Activated CD4-positive, alpha-beta T cell treated with anti-CD3 and anti-CD28 coated beads for 36 hours (primary cell): ENCODE data around the gene ITGB5. TPM values are rescaled to one million over a fixed set of nuclear protein-coding genes. Genes with fewer than 3 reads are reported as not detected.

ENCODE experiments used
- ATAC-seq: fragments of 200-7000 bp; cut with Tn5 transposase; one replicate; pipeline ENCODE4 v1.10.0; 2021; ENCODE audit warnings: mild to moderate bottlenecking, moderate library complexity
- CTCF ChIA-PET: fragments of 350-600 bp; sonication (Branson Sonifier 250); formaldehyde crosslinking; loops from one replicate; lab custom pipeline; 2021; ENCODE audit warnings: antibody characterized with exemption; lab: Charles Lee
- POLR2A ChIA-PET: fragments of 350-600 bp; sonication (Branson Sonifier 250); formaldehyde crosslinking; loops from one replicate; lab custom pipeline; 2021; ENCODE audit warnings: antibody characterized with exemption, inconsistent platforms; lab: Charles Lee
- DNase-seq: peaks from one replicate; pipeline ENCODE4 v3.0.0-alpha.2; 2020
- H3K27ac Mint-ChIP-seq: one replicate; pipeline ENCODE4 v1.8.0; 2021; ENCODE audit warnings: mixed read lengths
- H3K27me3 Mint-ChIP-seq: one replicate; pipeline ENCODE4 v1.8.0; 2021; ENCODE audit warnings: mixed read lengths
- H3K36me3 Mint-ChIP-seq: one replicate; pipeline ENCODE4 v1.8.0; 2021; ENCODE audit warnings: low read depth, mixed read lengths
- H3K4me1 Mint-ChIP-seq: one replicate; pipeline ENCODE4 v1.8.0; 2021; ENCODE audit warnings: mixed read lengths
- H3K4me3 Mint-ChIP-seq: one replicate; pipeline ENCODE4 v1.8.0; 2021; ENCODE audit warnings: mild to moderate bottlenecking, moderate library complexity, mixed read lengths
- H3K9me3 Mint-ChIP-seq: one replicate; pipeline ENCODE4 v1.8.0; 2021; ENCODE audit warnings: low read depth, mixed read lengths
- intact Hi-C, 2 experiments: fragments of 100-400 bp; cut with DNase I in 1 of 2; cut with micrococcal nuclease in 1 of 2; formaldehyde crosslinking; loops; one replicate each; pipeline versions ENCODE4 v1.14.2 to v1.15.1; 2022 to 2024; cut with DNase I, micrococcal nuclease
- total RNA-seq, 2 experiments: library from RNA; stranded (reverse); gene quantifications; one replicate each; pipeline ENCODE4 v1.2.3, GENCODE V29; 2021

ITGB5 gene
- total RNA-seq, 2 experiments from 2014 or later = 0.57 to 0.72 TPM

GRCh38 chr3:124890573-124891190 is 3.5 kb upstream of the ITGB5 start:
- no peaks in the 10 kb centered on the region for H3K9me3 Mint-ChIP-seq
- CTCF ChIA-PET = interaction anchor here (0.6 to 3.0 kb wide), 5 partner anchors 11 to 130 kb away, joined by 3 to 21 read pairs (median 6); no protein-coding TSS in a partner anchor
- H3K27me3 Mint-ChIP-seq = peaks cover 23% of the 10 kb centered on the region
- H3K4me3 Mint-ChIP-seq = no peak overlapping the region
- intact Hi-C loops = no loop called here
- H3K36me3 Mint-ChIP-seq = no peaks in the 10 kb centered on the region
- H3K4me1 Mint-ChIP-seq = no peaks in the 10 kb centered on the region
- ATAC-seq = no peak
- POLR2A ChIA-PET = no interaction called here
- no peak overlapping the region for H3K27ac Mint-ChIP-seq
- DNase-seq = no peak

GRCh38 chr3:124888482-124889441 is 1.6 kb upstream of the ITGB5 start:
- peaks cover 35% of the 10 kb centered on the region for H3K27me3 Mint-ChIP-seq
- CTCF ChIA-PET = interaction anchor here (0.5 to 3.0 kb wide), 7 partner anchors 11 to 534 kb away, joined by 3 to 21 read pairs (median 4); no protein-coding TSS in a partner anchor

GRCh38 chr3:124887932-124888298 is 750 bp upstream of the ITGB5 start:
- CTCF ChIA-PET = interaction anchor here (1.0 to 1.8 kb wide), 5 partner anchors 13 to 127 kb away, joined by 3 to 14 read pairs (median 4); no protein-coding TSS in a partner anchor

More at GRCh38 chr3:124888482-124889441, 1.6 kb upstream of the ITGB5 start:
- Mint-ChIP-seq H3K4me3 (peak overlapping the region; percentile 44), H3K27ac (no peak overlapping the region), H3K4me1 (no peaks in the 10 kb centered on the region), H3K9me3 (no peaks in the 10 kb centered on the region), H3K36me3 (no peaks in the 10 kb centered on the region)
- DNase-seq = no peak
- POLR2A ChIA-PET = no interaction called here
- intact Hi-C loops = no loop called here
- ATAC-seq = no peak

GRCh38 chr3:124886168-124887056 is 753 bp downstream of the ITGB5 start:
- Mint-ChIP-seq H3K4me3 (peak overlapping the region; percentile 41), H3K36me3 (no peaks in the 10 kb centered on the region), H3K4me1 (no peaks in the 10 kb centered on the region), H3K27ac (no peak overlapping the region), H3K9me3 (no peaks in the 10 kb centered on the region), H3K27me3 (peaks cover 46% of the 10 kb centered on the region)
- POLR2A ChIA-PET = no interaction called here
- ATAC-seq (peak; percentile 69), DNase-seq (peak; percentile 64)
- intact Hi-C loops = no loop called here
- CTCF ChIA-PET = interaction anchor here (0.7 to 1.0 kb wide), 2 partner anchors 15 to 128 kb away, joined by 3 read pairs; no protein-coding TSS in a partner anchor

More at GRCh38 chr3:124887932-124888298, 750 bp upstream of the ITGB5 start:
- Mint-ChIP-seq H3K9me3 (no peaks in the 10 kb centered on the region), H3K27me3 (peaks cover 39% of the 10 kb centered on the region), H3K4me3 (peak overlapping the region; percentile 44), H3K4me1 (no peaks in the 10 kb centered on the region), H3K27ac (no peak overlapping the region), H3K36me3 (no peaks in the 10 kb centered on the region)
- intact Hi-C loops = no loop called here
- POLR2A ChIA-PET = no interaction called here
- DNase-seq = no peak
- no peak for ATAC-seq

- no peaks in the 10 kb centered on the region for H3K4me1 Mint-ChIP-seq
- H3K27me3 Mint-ChIP-seq = peaks cover 43% of the 10 kb centered on the region
- ChIA-PET POLR2A (no interaction called here), CTCF (no interaction called here)
- no peak overlapping the region for H3K27ac Mint-ChIP-seq
- intact Hi-C loops = no loop called here
- DNase-seq (no peak), ATAC-seq (no peak)
- no peaks in the 10 kb centered on the region for H3K9me3 Mint-ChIP-seq
- peak overlapping the region; percentile 41 for H3K4me3 Mint-ChIP-seq
- H3K36me3 Mint-ChIP-seq = no peaks in the 10 kb centered on the region
These were observed 1.5 kb downstream of the ITGB5 start for GRCh38 chr3:124885466-124886167.

- Mint-ChIP-seq H3K36me3 (no peaks in the 10 kb centered on the region), H3K27ac (no peak overlapping the region), H3K27me3 (peaks cover 40% of the 10 kb centered on the region), H3K9me3 (no peaks in the 10 kb centered on the region), H3K4me3 (no peak overlapping the region), H3K4me1 (no peaks in the 10 kb centered on the region)
- ChIA-PET CTCF (interaction anchor here (0.6 kb wide), 1 partner anchor 318 kb away, joined by 3 read pairs; no protein-coding TSS in a partner anchor), POLR2A (no interaction called here)
- ATAC-seq = no peak
- no peak for DNase-seq
- intact Hi-C loops = no loop called here
These were observed 2.6 kb downstream of the ITGB5 start for GRCh38 chr3:124884474-124885101.

- Mint-ChIP-seq H3K27me3 (peaks cover 39% of the 10 kb centered on the region), H3K4me1 (peaks cover 4% of the 10 kb centered on the region), H3K9me3 (no peaks in the 10 kb centered on the region), H3K27ac (no peak overlapping the region), H3K36me3 (no peaks in the 10 kb centered on the region), H3K4me3 (no peak overlapping the region)
- ChIA-PET POLR2A (no interaction called here), CTCF (no interaction called here)
- DNase-seq (no peak), ATAC-seq (no peak)
- intact Hi-C loops = no loop called here
These were observed 3.2 kb downstream of the ITGB5 start for GRCh38 chr3:124883766-124884473.

- Mint-ChIP-seq H3K27me3 (peaks cover 35% of the 10 kb centered on the region), H3K4me1 (peaks cover 8% of the 10 kb centered on the region), H3K36me3 (no peaks in the 10 kb centered on the region), H3K27ac (no peak overlapping the region), H3K9me3 (no peaks in the 10 kb centered on the region), H3K4me3 (no peak overlapping the region)
- intact Hi-C loops = no loop called here
- CTCF ChIA-PET = no interaction called here
- ATAC-seq (no peak), DNase-seq (no peak)
- POLR2A ChIA-PET = no interaction called here
These were observed 4.1 kb downstream of the ITGB5 start for GRCh38 chr3:124882816-124883747.

GRCh38 chr3:124881976-124882697 is 5.0 kb downstream of the ITGB5 start:
- POLR2A ChIA-PET = no interaction called here
- Mint-ChIP-seq H3K36me3 (no peaks in the 10 kb centered on the region), H3K27ac (no peak overlapping the region), H3K9me3 (no peaks in the 10 kb centered on the region), H3K4me1 (peaks cover 8% of the 10 kb centered on the region), H3K27me3 (peaks cover 31% of the 10 kb centered on the region), H3K4me3 (no peak overlapping the region)
- intact Hi-C loops = no loop called here
- DNase-seq (no peak), ATAC-seq (no peak)
- CTCF ChIA-PET = interaction anchor here (1.6 kb wide), 1 partner anchor 121 kb away, joined by 6 read pairs; no protein-coding TSS in a partner anchor
